ENCODE data around the gene SMARCC1.
A peak's percentile ranks its signal among the peaks of the same experiment; 100 is the strongest.

The SMARCC1 gene

GRCh38 chr3:47590216-47590615 is 191.5 kb downstream of the SMARCC1 start:
- ATAC-seq (replicated peaks) (no peak), DNase-seq (no peak)
- peaks cover 1 to 4% of the 10 kb centered on the region in 2 donors for H3K4me1 Mint-ChIP-seq
- H3K27ac Mint-ChIP-seq, result no peak overlapping the region
- no peak overlapping the region for H3K4me3 Mint-ChIP-seq
- no peaks in the 10 kb centered on the region for H3K9me3 Mint-ChIP-seq
- H3K36me3 Mint-ChIP-seq, result peaks cover 51 to 64% of the 10 kb centered on the region in 2 donors
- H3K27me3 Mint-ChIP-seq, result no peaks in the 10 kb centered on the region

GRCh38 chr3:47588587-47588986 is 193.1 kb downstream of the SMARCC1 start:
- no peaks in the 10 kb centered on the region for H3K9me3 Mint-ChIP-seq
- H3K36me3 Mint-ChIP-seq, result peaks cover 41 to 55% of the 10 kb centered on the region in 2 donors
- H3K27ac Mint-ChIP-seq, result no peak overlapping the region
- H3K4me1 Mint-ChIP-seq, result peaks cover 0 to 2% of the 10 kb centered on the region in 2 donors
- H3K27me3 Mint-ChIP-seq, result no peaks in the 10 kb centered on the region
- no peak for ATAC-seq (replicated peaks)
- no peak for DNase-seq
- no peak overlapping the region for H3K4me3 Mint-ChIP-seq

GRCh38 chr3:47588053-47588452 is 193.6 kb downstream of the SMARCC1 start:
- DNase-seq, result no peak
- no peaks in the 10 kb centered on the region for H3K9me3 Mint-ChIP-seq
- H3K4me3 Mint-ChIP-seq, result no peak overlapping the region
- peaks cover 41 to 53% of the 10 kb centered on the region in 2 donors for H3K36me3 Mint-ChIP-seq
- no peaks in the 10 kb centered on the region for H3K27me3 Mint-ChIP-seq
- peaks cover 0 to 1% of the 10 kb centered on the region in 2 donors for H3K4me1 Mint-ChIP-seq
- no peak for ATAC-seq (replicated peaks)
- H3K27ac Mint-ChIP-seq, result no peak overlapping the region

GRCh38 chr3:47586746-47587145 is 194.9 kb downstream of the SMARCC1 start:
- Mint-ChIP-seq H3K4me3 (no peak overlapping the region), H3K27ac (no peak overlapping the region), H3K36me3 (peaks cover 36 to 48% of the 10 kb centered on the region in 2 donors), H3K4me1 (peaks cover 0 to 1% of the 10 kb centered on the region in 2 donors), H3K9me3 (no peaks in the 10 kb centered on the region), H3K27me3 (no peaks in the 10 kb centered on the region)
- DNase-seq (no peak), ATAC-seq (replicated peaks) (no peak)

GRCh38 chr3:47583320-47584075 is 198.2 kb downstream of the SMARCC1 start:
- Mint-ChIP-seq H3K27ac (peak overlapping the region; percentile 7), H3K27me3 (peaks cover 13 to 18% of the 10 kb centered on the region in 2 donors), H3K4me1 (peaks cover 0 to 1% of the 10 kb centered on the region in 2 donors), H3K9me3 (no peaks in the 10 kb centered on the region), H3K36me3 (peaks cover 18 to 21% of the 10 kb centered on the region in 2 donors), H3K4me3 (no peak overlapping the region)
- no peak for ATAC-seq (replicated peaks)
- DNase-seq, result no peak

GRCh38 chr3:47581835-47582234 is 199.9 kb downstream of the SMARCC1 start:
- no peak for DNase-seq
- H3K9me3 Mint-ChIP-seq, result no peaks in the 10 kb centered on the region
- ATAC-seq (replicated peaks), result no peak
- peaks cover 0 to 1% of the 10 kb centered on the region in 2 donors for H3K4me1 Mint-ChIP-seq
- peak overlapping the region; percentile 67 for H3K27ac Mint-ChIP-seq
- peaks cover 18 to 25% of the 10 kb centered on the region in 2 donors for H3K27me3 Mint-ChIP-seq
- peaks cover 6 to 10% of the 10 kb centered on the region in 2 donors for H3K36me3 Mint-ChIP-seq
- no peak overlapping the region for H3K4me3 Mint-ChIP-seq

GRCh38 chr3:47581422-47581821 is 200.3 kb downstream of the SMARCC1 start:
- DNase-seq (no peak), ATAC-seq (replicated peaks) (no peak)
- peaks cover 0 to 1% of the 10 kb centered on the region in 2 donors for H3K4me1 Mint-ChIP-seq
- H3K27ac Mint-ChIP-seq, result no peak overlapping the region
- no peak overlapping the region for H3K4me3 Mint-ChIP-seq
- peaks cover 3 to 10% of the 10 kb centered on the region in 2 donors for H3K36me3 Mint-ChIP-seq
- no peaks in the 10 kb centered on the region for H3K9me3 Mint-ChIP-seq
- peaks cover 18 to 29% of the 10 kb centered on the region in 2 donors for H3K27me3 Mint-ChIP-seq

- ATAC-seq (replicated peaks) (no peak), DNase-seq (no peak)
- H3K27me3 Mint-ChIP-seq, result peaks cover 21 to 38% of the 10 kb centered on the region in 2 donors
- no peak overlapping the region for H3K27ac Mint-ChIP-seq
- H3K9me3 Mint-ChIP-seq, result no peaks in the 10 kb centered on the region
- peaks cover 0 to 5% of the 10 kb centered on the region in 2 donors for H3K36me3 Mint-ChIP-seq
- H3K4me3 Mint-ChIP-seq, result no peak overlapping the region
- peaks cover 0 to 1% of the 10 kb centered on the region in 2 donors for H3K4me1 Mint-ChIP-seq
Observed at GRCh38 chr3:47580481-47580880, 201.2 kb downstream of the SMARCC1 start.

GRCh38 chr3:47579875-47580274 is 201.8 kb downstream of the SMARCC1 start:
- Mint-ChIP-seq H3K36me3 (no peaks in the 10 kb centered on the region), H3K4me1 (peaks cover 0 to 1% of the 10 kb centered on the region in 2 donors), H3K27ac (no peak overlapping the region), H3K27me3 (peaks cover 24 to 42% of the 10 kb centered on the region in 2 donors), H3K9me3 (no peaks in the 10 kb centered on the region), H3K4me3 (peak overlapping the region in 1 of 2 donors; percentile 4)
- ATAC-seq (replicated peaks), result no peak
- no peak for DNase-seq

- ATAC-seq (replicated peaks) (peak; percentile 54 to 70), DNase-seq (no peak)
- Mint-ChIP-seq H3K27ac (no peak within 1 kb of the TSS), H3K27me3 (peaks cover 26 to 44% of the 10 kb centered on the region in 2 donors), H3K4me1 (peaks cover 0 to 1% of the 10 kb centered on the region in 2 donors), H3K36me3 (no peaks in the 10 kb centered on the region), H3K4me3 (peak within 1 kb of the TSS; percentile 61 to 76), H3K9me3 (no peaks in the 10 kb centered on the region)
Observed at GRCh38 chr3:47578691-47579632, 202.7 kb downstream of the SMARCC1 start, which contains the start of gene CSPG5. TSS of gene CSPG5 (minus strand) at chr3:47578865. CDS start at chr3:47578693, 172 bp downstream.

- ATAC-seq (replicated peaks), result peak; percentile 71 to 72
- Mint-ChIP-seq H3K4me3 (peak overlapping the region; percentile 61 to 76), H3K27me3 (peaks cover 33 to 52% of the 10 kb centered on the region in 2 donors), H3K27ac (no peak overlapping the region), H3K4me1 (no peaks in the 10 kb centered on the region), H3K9me3 (no peaks in the 10 kb centered on the region), H3K36me3 (no peaks in the 10 kb centered on the region)
- DNase-seq, result peak; percentile 9
Observed at GRCh38 chr3:47578119-47578632, 203.5 kb downstream of the SMARCC1 start.

GRCh38 chr3:47577583-47578118 is 204.0 kb downstream of the SMARCC1 start:
- DNase-seq (no peak), ATAC-seq (replicated peaks) (peak in 1 of 2 donors; percentile 26)
- Mint-ChIP-seq H3K4me3 (peak overlapping the region; percentile 61 to 76), H3K9me3 (no peaks in the 10 kb centered on the region), H3K27me3 (peaks cover 39 to 56% of the 10 kb centered on the region in 2 donors), H3K27ac (no peak overlapping the region), H3K4me1 (no peaks in the 10 kb centered on the region), H3K36me3 (no peaks in the 10 kb centered on the region)

- Mint-ChIP-seq H3K4me3 (no peak overlapping the region), H3K27ac (no peak overlapping the region), H3K36me3 (no peaks in the 10 kb centered on the region), H3K4me1 (no peaks in the 10 kb centered on the region), H3K9me3 (no peaks in the 10 kb centered on the region), H3K27me3 (peaks cover 38 to 51% of the 10 kb centered on the region in 2 donors)
- ATAC-seq (replicated peaks) (no peak), DNase-seq (no peak)
Observed at GRCh38 chr3:47573190-47574172, 208.2 kb downstream of the SMARCC1 start.
